GM04504 (cell line): ENCODE data around the gene SYNGR3.
"Not testable (repeated sequence)": the region's sequence is repeated elsewhere in the genome, so short reads cannot be mapped to it uniquely, and the experiment has no call there.

Experiments used
- DNase-seq: peaks from one replicate; pipeline ENCODE4 v3.0.0-alpha.2; 2012; ENCODE audit warnings: low read depth

SYNGR3 gene, protein sequence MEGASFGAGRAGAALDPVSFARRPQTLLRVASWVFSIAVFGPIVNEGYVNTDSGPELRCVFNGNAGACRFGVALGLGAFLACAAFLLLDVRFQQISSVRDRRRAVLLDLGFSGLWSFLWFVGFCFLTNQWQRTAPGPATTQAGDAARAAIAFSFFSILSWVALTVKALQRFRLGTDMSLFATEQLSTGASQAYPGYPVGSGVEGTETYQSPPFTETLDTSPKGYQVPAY

DNA sequence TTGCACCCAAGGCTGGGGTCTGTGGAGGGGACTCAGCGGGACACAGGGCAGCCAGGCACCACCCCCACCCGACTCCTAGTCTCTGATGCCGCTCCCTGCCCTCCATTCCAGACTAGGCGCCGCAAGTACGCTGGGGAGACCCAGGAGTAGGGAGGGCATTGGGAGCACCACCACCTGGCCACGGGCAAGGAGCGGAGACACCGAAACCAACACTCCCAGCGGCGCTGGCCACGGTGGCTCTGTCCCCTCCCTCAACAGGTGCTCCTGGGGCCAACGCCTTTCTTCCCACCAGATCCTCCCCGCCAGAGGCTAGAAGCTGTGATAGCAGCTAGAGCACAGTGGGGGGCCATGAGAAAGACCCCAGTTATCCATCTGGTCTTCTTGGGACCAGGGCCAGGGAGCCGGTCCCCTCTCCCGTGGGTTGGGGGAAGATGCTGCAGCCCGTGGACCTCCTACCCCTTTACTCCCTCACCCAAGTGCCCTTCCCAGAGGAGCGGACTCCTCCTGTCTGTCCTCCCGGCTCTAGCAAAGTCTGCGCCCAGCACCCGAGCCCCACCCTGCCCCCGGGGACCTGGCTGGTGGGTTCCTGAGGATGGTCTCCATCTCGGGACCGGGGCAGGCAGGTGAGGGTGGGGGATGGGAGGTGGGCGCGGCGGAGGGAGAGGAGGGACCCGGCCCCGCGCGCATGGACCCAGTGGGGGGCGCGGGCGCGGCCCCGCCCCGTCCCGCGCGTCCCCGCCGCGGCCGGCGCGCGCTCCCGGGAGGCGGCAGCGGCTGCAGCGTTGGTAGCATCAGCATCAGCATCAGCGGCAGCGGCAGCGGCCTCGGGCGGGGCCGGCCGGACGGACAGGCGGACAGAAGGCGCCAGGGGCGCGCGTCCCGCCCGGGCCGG is at the start of gene SYNGR3:
Gene SYNGR3 (plus strand): TSS at position 762 of the 892 bp plus-strand sequence. CDS start 133 bp downstream, outside the sequence.
- no peak for DNase-seq

DNA sequence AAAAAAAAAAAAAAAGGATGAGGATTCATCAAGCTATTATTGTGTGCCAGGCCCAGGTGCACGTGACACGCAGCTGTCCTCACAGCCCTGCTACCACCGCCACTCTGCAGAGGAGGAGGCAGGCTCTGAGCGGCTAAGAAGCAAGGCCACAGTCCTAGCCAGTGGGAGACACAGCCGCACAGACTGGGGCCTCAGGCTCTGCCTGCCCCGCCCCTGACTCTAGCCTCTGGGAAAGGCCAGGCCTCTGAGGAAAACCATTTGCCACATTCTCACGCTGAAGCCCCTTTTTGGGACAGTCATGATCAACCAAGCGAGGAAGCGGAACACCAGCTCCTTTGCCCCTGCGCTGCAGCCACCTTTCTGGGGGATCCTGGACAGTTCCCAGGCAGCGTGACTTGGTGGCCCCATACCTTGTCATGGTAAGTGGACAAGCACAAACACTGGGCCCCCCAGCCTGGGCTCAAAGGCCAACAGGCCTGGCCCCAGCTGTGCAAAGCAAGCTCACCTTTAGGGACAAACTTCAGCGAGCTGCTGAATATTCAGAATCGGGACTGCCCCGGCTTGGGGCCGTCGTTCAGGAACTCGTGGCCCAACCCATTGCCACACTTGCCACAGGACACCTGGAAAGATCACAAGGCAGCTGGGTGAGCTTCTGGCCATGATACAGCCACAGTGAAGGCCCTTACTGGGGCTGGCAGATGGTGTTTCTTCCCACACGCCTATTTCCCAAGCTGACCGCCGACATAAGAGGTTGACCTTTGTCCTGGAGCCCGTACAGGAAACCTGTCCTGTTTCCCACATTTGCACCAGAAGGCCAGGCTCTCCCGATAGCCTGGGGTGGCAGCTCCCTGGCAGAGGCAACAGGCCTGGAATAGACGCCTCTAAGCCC is 49.3 kb upstream of the SYNGR3 start:
- no peak for DNase-seq

DNA sequence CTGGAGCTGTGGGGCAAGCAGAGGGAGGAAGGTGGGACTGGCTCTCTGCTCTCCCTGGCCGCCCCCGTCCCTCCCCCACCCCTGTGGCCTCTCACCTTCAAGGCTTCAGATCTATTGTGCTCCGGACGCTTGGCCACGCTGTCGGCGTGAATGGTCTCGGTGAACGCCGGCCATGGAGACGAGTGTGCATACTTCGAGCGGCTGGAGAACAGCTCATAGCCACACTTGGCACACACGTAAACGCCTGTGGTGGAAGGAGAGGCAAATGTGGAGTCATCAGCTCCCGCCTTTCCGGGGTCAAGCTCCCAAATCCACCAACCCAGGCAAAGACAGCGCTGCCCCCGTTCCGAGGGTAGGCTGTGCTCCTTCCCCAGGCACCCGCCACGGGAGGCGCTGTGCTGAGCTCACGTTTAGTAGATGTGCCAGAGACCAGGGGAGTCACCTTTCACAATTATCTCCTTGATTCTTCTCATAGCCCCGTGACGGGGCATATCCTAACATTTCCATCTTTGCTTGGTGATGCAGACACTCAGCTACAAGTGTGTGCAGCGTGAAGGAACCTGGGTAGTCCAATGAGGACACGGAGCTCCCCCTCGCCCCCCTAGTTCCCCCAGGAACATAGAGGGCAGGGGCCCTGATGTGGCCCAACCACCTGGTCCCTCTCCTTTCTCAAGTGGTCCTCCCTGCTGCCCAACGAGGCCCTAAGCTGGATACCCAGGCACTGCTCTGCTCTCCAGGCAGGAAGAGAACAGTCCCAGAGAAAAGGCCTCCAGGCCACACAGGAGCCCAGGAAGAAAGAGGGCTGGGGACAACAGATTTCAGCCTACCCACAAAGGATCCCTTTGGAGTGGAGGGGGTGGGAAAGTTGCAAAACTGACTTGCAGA is 48.4 kb upstream of the SYNGR3 start:
- no peak for DNase-seq

DNA sequence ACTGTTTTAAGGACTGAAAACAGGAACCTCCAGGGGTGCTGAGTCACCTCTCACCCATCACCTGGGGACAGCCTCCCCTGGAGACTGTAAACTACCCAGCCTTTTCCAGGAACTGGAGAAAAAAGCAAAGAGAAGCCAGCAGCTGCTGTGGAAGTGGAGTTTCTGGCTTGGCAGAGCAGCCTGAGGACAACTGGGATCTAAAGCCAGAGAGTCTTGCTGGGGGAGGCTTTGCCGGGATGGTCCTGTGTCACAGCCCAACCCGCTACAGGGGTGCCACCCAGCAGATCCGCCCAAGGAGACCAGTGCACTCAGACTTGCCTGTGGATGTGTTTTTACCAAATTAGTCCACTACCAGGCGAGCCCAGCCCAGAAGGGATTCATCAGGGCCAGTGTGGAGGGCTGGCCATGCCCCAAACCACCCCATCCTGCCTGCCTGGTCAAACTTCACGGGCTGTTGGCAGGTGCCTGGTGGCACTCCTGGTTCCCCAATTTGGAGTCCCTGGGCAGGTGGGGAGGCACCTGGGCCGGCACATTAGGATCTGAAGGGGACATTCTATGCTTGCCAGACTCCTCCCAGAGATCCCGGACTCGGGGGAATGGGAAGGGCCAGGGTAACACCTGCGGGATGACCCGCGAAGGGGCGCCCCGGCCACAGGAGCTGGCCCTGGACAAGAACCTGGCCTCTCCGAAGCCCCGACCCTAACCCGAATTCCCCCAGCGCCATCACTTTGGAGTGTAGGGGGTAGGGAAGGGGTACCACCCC is 47.5 kb upstream of the SYNGR3 start:
- no peak for DNase-seq

DNA sequence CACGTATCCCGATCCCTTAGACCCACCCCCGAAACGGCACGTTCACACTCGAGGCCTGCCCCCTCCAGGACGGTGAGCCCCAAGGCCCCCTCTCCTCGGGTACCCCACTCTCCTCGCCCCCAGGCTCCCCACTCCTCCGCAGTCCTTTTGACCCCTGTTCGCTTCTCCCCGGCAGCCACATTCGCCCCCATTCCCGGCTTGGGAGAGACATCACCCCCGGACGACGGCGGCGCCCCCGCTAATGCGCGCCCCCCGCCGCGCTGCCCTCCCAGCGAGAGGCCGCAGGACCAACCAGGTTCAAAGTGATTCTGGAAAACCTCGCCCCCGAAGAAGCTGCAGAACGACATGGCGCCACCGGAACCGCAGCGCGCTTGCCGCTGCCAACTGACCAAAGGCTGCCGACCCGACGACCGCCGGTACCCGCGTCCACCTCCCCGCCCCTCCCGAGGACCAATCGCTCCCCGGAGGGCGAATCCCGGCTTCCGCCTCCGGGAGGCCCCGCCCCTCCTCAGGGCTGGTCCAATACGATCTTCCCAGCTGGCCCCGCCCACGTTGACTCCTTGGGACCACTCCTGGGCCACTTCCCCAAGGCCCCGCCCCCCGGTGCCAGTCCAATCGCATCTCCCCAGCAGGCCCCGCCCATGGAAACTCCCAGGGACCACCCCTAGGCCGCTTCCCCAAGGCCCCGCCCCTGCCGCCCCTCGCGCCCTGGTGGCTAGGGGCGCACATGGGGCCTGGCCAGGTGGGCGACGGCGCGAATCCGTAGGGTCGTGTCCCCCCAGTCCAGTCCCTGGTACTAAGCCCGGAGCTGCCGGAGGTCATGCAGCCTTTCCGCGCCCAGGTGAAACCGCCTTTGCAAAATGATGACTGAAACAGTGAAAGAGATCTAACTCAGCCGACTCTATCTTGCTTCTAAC is 46.7 kb upstream of the SYNGR3 start, which contains the start of gene MSRB1:
Gene MSRB1 (minus strand): TSS at position 390 of the 917 bp plus-strand sequence. CDS start 43 bp downstream, at position 347.
- DNase-seq, result peak; percentile 96

DNA sequence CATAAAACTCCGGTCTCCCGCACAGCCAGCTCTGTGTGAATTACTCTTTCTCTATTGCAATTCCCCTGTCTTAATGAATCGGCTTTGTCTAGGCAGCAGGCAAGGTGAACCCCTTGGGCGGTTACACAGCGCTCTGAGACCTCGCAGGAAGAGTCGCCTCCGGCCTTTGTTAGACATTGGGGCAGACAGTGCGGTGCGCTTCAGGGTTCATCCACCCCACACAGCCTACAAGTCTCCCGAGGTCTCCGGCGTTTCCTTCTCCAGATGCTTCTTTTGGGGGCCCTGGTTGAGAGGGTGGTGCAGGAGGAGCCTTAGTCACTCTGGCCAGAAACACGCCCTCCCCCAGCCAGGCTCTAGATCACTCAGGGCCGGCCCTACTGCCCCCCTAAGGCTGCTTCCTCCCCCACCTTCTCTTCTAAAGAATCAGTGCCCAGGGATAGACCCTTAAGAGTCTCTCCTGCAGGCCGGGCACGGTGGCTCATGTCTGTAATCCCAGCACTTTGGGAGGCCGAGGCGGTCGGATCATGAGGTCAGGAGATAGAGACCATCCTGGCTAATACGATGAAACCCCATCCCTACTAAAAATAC is 45.1 kb upstream of the SYNGR3 start:
- no peak for DNase-seq

DNA sequence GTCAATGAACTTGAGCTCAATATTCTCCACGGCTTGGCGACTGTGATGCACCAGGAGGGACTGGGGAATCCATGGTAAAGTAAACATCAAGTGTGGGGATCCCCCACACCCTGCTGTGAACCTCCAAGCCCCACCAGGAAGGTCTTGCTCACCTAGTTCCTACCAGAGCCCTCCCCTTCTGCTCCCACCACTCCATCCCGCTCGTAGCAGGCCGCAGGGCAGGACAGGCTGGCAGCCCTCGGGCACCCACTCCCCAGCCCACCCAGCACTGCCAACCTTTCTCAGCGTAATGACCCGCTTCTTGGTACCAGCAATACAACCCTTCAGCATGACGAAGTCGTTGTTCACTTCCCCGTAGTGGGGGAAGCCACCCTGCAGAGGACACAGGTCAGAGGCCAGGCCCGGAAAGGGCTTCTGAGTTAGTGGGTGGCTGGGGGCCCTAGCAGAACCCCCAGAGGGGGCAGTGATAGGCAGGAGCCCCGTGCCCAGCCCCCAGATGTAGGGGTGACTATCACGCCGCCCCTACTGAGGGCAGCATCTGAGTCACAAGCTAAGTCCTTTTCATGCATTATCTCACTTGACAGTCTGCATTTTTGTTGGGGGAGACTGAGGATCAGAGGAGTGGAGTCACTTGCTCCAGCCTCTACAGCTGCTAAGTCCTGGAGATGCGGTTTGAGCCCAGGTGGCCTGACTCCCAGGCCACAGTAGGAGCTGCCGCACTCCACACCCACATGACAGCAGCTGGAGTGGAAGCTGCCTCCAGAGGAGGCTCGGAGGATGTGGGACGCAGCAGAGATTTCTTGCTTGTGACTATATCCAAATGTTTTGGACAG is 44.0 kb upstream of the SYNGR3 start:
- no peak for DNase-seq

DNA sequence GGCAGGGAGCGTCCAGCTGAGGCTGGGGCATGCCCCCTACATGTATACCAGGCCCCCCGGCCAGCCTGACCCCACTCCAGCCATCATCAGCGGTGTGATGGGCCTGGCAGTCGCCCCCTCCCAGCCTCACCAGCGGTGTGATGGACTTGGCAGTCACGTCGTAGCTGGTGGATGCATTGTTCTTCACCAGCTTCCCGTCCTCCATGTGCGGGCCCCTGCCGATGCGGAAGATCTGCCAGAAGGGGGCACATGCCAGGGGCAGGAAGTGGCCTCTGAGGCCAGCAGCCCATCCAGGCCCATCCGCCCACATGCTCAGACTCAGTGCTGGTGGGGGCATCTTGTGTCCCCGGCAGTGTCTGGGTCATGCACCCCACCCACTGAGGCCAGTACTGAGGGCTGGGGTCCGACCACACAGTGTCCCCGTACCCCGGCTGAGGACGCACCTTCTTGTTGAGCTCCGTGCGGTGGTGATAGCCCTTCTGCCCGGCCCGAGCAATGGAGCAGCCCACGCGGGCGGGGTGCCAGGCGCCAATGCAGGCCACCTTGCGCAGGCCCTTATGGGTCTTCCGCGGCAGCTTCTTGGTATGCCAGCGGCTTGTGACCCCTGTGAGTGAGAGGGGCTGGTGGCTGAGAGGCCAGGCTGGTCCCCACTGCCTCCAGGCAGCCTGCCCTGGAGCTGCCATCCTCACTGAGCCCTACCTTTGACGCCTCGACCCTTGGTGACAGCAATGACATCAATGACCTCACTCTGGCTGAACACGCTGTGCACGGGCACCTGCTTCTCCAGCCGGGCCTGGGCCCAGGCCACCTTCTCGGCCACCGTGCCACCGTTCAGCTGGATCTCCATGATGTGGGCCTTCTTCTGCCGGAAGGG is 43.0 kb upstream of the SYNGR3 start:
- no peak for DNase-seq

DNA sequence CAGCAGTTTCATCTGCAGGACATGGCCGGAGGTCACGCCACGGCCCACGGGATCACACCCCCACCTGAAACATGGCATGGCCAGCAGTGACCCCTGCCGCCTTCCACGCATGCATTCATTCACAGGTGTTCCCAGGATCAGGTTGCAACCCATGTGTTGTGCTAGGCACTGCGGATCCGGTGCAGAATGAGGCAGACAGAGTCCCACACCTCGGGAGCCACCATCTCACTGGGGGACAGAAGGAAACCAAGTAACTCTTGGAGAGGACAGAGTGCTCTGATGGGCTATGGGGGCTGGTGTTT is 42.5 kb upstream of the SYNGR3 start:
- DNase-seq, result no peak

DNA sequence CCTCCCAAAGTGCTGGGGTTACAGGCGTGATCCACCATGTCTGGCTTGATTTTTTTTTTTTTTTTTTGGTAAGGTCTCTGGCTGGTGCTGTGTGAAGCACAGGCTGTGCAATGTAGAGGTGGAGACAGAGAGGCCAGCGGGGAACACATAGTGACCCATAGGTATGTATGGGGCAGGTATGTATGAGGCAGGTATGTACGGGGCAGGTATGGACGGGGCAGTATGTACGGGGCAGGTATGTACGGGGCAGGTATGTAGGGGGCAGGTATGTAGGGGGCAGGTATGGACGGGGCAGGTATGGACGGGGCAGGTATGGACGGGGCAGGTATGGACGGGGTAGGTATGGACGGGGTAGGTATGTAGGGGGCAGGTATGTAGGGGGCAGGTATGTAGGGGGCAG is 40.3 kb upstream of the SYNGR3 start:
- DNase-seq, result no peak

DNA sequence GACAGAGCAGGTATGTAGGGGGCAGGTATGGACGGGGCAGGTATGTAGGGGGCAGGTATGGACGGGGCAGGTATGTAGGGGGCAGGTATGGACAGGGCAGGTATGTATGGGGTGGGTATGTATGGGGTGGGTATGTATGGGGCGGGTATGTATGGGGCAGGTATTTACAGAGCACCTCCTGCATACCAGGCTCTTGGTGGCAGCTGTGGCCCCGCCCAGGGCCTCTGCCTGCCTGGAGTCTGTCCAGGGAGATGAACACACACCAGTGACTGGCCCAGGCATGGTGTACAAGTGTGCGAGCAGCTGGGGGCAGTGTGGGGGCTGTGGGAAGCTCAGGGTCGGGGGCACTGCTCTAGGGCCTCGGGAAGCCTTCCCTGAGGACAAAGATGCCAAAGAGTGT is 39.7 kb upstream of the SYNGR3 start:
- no peak for DNase-seq

DNA sequence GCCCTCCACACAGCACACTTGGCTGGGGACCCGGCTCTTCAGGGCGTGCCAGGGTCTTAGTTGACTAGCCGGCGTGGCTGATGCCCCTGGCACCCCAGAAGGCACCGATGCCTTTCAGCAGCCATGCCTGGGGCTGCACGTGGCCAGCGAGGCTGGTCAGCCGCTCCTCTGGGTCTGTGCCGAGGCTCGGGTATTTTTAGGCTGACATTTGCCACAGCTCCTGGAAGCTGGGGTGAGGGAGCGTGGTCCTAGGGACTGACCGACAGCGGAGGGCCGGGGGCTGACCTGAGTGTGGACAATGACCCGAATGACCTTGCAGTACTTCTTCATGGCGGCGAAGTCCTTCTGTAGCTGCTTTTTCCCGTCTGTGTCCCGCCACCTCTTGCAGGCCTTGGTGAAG is 39.2 kb upstream of the SYNGR3 start:
- DNase-seq, result no peak

DNA sequence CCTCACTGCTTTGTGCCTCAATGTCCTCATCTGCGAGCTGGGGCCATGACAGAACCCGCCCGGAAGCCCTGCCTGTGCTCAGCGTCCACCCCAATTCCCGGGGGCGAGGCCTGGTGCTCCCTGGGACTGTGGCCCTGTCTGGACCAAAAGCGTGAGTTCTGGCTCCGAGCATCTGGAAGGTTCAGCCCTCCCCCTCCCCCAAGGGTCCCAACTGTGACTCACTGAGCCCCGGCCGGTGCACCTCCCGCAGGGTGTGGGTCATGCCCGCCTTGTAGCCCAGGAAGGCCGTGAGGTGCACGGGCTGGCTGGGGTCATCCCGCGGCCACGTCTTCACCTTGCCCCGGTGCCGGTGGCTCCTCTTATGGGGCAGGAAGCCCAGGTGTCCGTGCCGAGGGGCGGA is 36.0 kb upstream of the SYNGR3 start:
- no peak for DNase-seq

DNA sequence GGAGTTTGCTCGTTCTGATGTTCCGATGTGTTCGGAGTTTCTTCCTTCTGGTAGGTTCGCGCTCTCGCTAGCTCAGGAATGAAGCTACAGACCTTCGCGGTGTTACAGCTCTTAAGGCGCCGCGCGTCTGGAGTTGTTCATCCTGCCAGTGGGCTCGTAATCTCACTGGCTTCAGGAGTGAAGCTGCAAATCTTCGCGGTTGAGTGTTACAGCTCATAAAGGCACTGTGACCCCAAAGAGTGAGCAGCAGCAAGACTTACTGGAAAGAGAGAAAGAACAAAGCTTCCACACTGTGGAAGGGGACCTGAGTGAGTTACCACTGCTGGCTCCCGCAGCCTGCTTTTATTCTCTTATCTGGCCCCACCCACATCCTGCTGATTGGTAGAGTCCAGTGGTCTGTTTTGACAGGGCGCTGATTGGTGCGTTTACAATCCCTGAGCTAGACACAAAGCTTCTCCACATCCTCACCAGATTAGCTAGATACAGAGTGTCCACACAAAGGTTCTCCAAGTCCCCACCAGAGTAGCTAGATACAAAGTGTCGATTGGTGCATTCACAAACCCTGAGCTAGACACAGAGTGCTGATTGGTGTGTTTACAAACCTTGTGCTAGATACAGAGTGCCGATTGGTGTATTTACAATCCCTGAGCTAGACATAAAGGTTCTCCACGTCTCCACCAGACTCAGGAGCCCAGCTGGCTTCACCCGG is 32.2 kb upstream of the SYNGR3 start:
- DNase-seq, result not testable (repeated sequence)

DNA sequence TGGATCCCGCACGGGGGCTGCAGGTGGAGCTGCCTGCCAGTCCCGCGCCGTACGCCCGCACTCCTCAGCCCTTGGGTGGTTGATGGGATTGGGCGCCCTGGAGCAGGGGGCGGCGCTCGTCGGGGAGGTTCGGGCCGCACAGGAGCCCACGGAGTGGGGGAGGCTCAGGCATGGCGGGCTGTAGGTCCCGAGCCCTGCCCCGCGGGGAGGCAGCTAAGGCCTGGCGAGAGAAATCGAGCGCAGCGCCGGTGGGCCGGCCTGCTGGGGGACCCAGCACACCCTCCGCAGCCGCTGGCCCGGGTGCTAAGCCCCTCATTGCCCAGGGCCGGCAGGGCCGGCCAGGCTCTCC is 31.7 kb upstream of the SYNGR3 start:
- DNase-seq, result not testable (repeated sequence)

DNA sequence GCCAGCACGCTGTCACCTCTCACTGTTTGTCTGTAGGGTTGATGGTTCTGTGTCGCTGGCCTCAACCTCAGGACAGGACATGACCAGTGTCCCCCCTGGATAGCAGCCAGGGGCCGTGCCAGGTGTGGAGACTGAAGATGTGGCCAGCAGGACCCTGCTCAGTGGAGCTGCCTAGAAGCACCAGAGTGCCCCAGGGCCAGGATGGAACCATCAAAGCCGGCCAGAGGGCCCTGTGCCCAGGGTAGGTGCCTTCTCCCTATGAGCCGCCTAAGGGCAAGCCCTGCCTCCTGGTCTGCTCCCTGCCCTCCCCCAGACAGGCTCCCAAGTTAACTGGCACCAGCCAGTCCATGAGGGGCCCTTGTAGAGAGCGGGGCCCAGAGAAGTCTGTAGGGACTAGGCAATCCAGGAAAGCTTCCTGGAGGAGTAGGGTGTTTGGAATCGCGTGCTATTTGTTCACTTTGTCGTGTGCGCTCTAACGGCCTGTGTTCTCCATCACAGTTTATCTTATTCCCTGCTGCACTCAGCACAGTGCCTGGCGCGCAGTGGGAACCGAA is 31.0 kb upstream of the SYNGR3 start:
- no peak for DNase-seq
